Body of pancreas (tissue), 4 donors: ENCODE results near the gene VAX1.

Experiments
- POLR2A ChIP-seq, 3 donors: fragments of 450-650 bp; IDR thresholded peaks; one replicate each; pipeline ENCODE4 v1.6.1; 2016; ENCODE audit warnings: antibody characterized with exemption in 3 of 3, mild to moderate bottlenecking in 2 of 3
- TF ChIP-seq, protein P1 (sequence below), 7 experiments: fragments of 450-650 bp in 4 of 7; fragments of 200-600 bp in 3 of 7; sonication (generic) in 3 of 7; IDR thresholded peaks; one replicate each; pipeline ENCODE4 v1.5.1; 2016 to 2019; ENCODE audit warnings: antibody characterized with exemption in 7 of 7

DNA sequence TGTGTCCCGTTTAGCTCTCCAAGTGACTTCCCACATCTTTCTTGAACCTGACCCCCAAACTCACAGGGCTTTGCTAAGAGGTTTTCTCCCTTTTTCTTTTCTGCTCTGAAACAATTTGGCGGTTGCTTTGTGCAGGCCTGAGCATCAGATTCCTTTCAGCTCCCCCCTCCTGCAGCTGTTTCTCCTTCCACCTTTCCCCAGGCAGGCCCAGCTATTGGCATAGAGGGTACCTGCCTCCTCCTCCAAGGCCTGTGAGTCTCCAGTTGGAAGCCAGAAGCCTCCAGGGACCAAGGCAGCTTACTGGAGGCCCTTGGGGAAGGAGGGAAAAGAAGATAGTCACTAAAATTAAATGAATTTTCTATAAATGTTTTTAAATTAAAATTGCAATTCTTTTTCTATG is 7.7 kb downstream of the VAX1 start:
- TF ChIP-seq, protein P1, sequence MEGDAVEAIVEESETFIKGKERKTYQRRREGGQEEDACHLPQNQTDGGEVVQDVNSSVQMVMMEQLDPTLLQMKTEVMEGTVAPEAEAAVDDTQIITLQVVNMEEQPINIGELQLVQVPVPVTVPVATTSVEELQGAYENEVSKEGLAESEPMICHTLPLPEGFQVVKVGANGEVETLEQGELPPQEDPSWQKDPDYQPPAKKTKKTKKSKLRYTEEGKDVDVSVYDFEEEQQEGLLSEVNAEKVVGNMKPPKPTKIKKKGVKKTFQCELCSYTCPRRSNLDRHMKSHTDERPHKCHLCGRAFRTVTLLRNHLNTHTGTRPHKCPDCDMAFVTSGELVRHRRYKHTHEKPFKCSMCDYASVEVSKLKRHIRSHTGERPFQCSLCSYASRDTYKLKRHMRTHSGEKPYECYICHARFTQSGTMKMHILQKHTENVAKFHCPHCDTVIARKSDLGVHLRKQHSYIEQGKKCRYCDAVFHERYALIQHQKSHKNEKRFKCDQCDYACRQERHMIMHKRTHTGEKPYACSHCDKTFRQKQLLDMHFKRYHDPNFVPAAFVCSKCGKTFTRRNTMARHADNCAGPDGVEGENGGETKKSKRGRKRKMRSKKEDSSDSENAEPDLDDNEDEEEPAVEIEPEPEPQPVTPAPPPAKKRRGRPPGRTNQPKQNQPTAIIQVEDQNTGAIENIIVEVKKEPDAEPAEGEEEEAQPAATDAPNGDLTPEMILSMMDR (IDR thresholded peaks at IDR 0.05), result no peak
- no peak for TF ChIP-seq POLR2A (IDR thresholded peaks at IDR 0.05)
